Measurements from ENCODE around the gene CS.

CS gene

GRCh38 chr12:56242986-56243385 is 57.1 kb downstream of the CS start:
- no peak for DNase-seq

GRCh38 chr12:56241424-56242303 is 58.5 kb downstream of the CS start:
- no peak for DNase-seq

GRCh38 chr12:56237552-56237951 is 62.6 kb downstream of the CS start:
- DNase-seq = no peak

- DNase-seq = no peak
These were observed 63.1 kb downstream of the CS start for GRCh38 chr12:56236985-56237384.

GRCh38 chr12:56236091-56236490 is 64.0 kb downstream of the CS start:
- no peak for DNase-seq

- DNase-seq = no peak
These were observed 65.2 kb downstream of the CS start for GRCh38 chr12:56234746-56235436.

- DNase-seq = no peak
These were observed 68.9 kb downstream of the CS start for GRCh38 chr12:56231184-56231582.

GRCh38 chr12:56230432-56231183 is 69.5 kb downstream of the CS start:
- DNase-seq = no peak

GRCh38 chr12:56229916-56230431 is 70.2 kb downstream of the CS start, which contains the start of gene SLC39A5:
TSS of gene SLC39A5 (plus strand) at chr12:56230051. CDS start at chr12:56231275, 1,224 bp downstream.
- DNase-seq = no peak

GRCh38 chr12:56229082-56229481 is 71.0 kb downstream of the CS start:
- no peak for DNase-seq

- DNase-seq = no peak
These were observed 75.2 kb downstream of the CS start for GRCh38 chr12:56224954-56225353.

GRCh38 chr12:56224102-56224701 is 75.9 kb downstream of the CS start, which contains the start of gene NABP2:
TSS of gene NABP2 (plus strand) at chr12:56224342. CDS start at chr12:56224857, 515 bp downstream.
- DNase-seq = peak; percentile 88

- DNase-seq = no peak
These were observed 76.5 kb downstream of the CS start for GRCh38 chr12:56223571-56224101.

GRCh38 chr12:56222531-56222895 is 77.6 kb downstream of the CS start:
- no peak for DNase-seq

- DNase-seq = peak; percentile 82
These were observed 78.2 kb downstream of the CS start, which contains the start of gene RNF41 for GRCh38 chr12:56221757-56222530. TSS of gene RNF41 (minus strand) at chr12:56221922. CDS start at chr12:56214047, 7,875 bp downstream.

Data from DMS 273 treated with DMSO at 0.1 percent for 48 hours (cell line).